Right lobe of liver (tissue), 4 donors: Measurements from ENCODE around the gene OR10X1.

Experiments used
- CTCF ChIP-seq, 4 donors: fragments of 200-600 bp in 3 of 4; fragments of 450-650 bp in 1 of 4; IDR thresholded peaks; one replicate each; pipeline versions ENCODE4 v1.5.1 to v1.8.0; 2016 to 2022; ENCODE audit warnings: antibody characterized with exemption in 4 of 4, mild to moderate bottlenecking in 2 of 4
- POLR2A ChIP-seq: fragments of 450-650 bp; IDR thresholded peaks from one replicate; pipeline ENCODE4 v1.6.1; 2017; ENCODE audit warnings: antibody characterized with exemption, mild to moderate bottlenecking
- donor health status: DM: no; HTN: no; CAD: no.
- donor health status: DM: no; HTN: no; CAD: no.
- donor health status: DM: no; HTN: yes; CAD: no.

GRCh38 chr1:158547533-158547932 lies 32.2 kb downstream of the OR10X1 start:
- TF ChIP-seq CTCF (IDR thresholded peaks at IDR 0.05) (no peak), POLR2A (no peak)
